HG02763 (cell line): Measurements from ENCODE around the gene CHTF18.
"Not testable (repeated sequence)": the region's sequence is repeated elsewhere in the genome, so short reads cannot be mapped to it uniquely, and the experiment has no call there.

ENCODE experiments used
- ATAC-seq: cut with Tn5 transposase; IDR thresholded peaks from one replicate; pipeline ENCODE4 v1.9.1; 2021; ENCODE audit warnings: mild to moderate bottlenecking, moderate library complexity; ENCODE audit not compliant: unreplicated experiment

Gene CHTF18

DNA sequence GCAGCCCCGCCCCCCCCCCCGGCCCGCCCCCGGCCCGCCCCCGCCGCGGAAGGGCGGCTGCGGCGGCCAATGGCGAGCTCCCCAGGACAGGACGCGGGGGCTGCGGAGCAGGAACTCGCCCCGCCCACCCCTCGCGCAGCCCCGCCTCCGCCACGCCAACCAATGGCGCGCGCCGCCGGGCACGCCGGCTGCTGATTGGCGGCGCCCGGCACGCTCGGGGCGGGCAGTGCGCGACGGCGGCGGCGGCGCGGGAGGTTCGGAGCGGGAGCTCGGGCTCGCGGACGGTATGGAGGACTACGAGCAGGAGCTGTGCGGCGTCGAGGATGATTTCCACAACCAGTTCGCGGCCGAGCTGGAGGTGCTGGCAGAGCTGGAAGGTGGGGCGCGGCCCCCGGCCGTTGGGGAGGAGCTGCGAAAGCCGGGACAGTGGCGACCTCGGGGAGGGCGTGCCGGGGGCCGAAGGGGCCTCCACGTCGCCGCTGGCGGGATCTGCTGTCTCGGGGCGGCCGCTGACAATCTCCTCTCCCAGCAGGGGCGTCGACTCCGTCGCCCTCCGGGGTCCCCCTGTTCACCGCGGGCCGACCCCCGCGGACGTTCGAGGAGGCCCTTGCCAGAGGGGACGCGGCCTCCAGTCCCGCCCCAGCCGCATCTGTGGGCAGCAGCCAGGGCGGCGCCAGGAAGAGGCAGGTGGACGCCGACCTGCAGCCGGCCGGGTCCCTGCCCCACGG is at the start of gene CHTF18:
Gene CHTF18 (plus strand): TSS at position 222 of the 728 bp plus-strand sequence. CDS start 65 bp downstream, at position 287.
- peak; percentile 83 for ATAC-seq

DNA sequence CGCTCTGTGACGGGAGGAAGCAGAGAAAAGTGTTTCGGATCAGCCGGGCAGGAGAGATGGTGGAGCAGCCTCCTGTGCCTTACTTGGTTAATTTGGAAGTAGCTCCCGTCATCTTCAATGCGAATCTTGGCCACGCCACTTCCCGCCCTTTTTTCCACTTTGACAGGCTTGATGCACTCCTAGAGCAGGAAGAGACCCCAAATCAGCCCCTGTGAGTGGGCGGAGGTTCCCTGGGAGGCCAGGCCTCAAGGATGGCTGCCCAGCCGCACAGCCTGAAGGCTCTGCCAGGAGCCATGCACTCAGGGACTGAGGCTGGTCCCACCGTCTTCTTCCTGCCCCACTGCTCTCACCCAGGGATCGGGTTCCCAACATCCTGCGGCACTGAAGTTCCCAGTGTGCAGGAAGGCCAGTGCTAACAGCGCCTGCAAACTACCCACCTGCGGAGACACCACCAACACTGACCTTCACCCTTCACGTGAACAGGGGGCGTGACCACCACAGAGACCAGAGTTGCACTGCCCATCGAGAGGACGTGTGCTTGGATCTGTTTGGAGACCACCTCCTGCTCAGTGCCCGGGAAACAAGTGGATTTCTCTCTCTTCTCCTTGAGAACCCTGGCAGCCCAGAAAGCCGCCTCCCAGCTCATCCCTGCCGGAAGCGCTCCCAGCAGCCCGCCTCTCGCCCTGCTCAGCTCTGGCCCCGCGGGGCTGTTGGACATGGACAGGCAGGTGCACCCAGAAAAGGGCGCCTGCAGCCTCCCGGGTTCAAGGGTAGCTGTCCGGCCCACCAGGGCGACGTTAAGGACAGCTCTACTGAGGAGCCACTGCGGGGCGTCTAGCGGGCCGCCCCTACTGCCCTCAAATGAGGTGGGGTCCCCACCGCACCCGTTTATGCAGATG is 48.6 kb upstream of the CHTF18 start:
- ATAC-seq = no peak

DNA sequence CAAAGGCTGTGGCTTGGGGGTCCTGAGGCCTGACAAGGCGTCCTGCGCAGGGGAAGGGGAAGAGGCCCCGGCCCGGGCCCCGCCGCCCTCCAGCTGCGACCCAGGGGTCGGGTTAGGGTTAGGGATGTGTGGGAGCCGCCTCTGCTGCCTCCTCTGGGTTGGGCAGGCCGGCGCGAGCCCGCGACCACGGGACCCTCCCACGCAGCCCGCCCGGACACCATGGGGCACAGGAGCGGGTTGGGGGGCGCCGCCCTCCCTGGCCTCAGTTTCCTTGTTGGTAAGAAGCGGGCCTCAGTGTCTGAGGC is 48.0 kb upstream of the CHTF18 start:
- ATAC-seq = peak; percentile 2

DNA sequence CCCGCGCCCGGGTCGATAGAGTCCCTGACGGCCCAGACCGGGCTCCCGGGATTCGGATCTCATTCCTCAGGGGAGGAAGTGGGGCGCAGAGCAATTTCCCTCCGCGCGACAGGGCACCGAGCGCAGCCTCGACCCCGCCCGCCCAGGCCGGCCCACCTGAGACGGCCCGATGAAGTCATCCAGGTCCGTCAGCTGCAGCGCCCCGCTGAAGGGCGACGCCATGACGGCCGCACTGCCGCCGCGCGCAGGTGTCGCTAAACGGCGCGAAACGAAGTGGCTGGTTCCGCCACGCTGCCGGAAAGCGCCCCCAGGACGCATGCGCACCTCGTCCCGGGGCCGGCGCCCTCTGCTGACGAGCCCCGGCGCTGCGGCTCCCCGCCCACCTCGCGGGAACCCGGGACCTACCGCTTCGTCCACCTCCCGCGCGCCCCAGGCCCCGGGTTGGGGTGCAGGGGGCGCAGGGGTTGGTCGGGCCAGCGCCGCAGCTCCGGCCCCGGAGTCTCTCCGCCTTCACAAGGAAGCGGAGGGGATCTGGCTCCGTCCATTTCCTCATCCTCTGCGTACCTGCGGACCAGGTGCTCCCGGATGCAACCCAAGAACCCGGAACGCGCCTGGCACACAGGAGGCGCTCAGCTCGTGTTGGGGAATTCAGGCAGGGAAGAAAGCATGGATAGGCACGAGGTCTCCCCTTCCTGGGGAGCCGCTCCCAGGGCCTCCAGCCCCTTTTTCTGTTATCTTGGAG is 47.5 kb upstream of the CHTF18 start, which contains the start of gene CIAO3:
Gene CIAO3 (minus strand): TSS at position 234 of the 742 bp plus-strand sequence. CDS start 12 bp downstream, at position 222.
- ATAC-seq = peak; percentile 71

DNA sequence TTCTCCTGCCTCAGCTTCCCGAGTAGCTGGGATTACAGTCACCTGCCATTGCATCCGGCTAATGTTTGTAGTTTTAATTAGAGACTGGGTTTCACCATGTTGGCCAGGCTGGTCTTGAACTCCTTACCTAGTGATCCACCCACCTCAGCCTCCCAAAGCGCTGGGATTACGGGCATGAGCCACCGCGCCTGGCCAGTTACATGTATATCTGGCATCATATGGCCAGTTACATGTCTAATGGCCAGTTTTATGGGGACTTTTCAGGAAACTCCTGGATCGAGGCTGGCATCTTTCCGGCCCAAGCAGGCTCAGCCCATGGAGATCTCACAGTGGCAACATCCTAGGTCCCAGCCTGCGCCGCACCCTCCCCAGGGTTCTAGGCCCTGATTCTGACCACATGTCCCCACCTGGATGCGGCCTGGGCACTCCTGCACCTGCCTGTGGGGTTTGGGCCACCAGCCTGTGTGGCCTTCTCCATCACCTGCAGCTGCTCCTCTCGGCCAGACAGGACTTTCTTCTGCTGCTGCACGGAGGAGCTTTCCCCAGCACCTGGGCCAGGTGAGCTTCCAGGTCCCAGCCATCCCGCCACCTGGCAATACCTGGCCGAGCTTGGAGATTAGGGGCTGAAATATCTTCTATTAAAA is 46.3 kb upstream of the CHTF18 start:
- no peak for ATAC-seq

DNA sequence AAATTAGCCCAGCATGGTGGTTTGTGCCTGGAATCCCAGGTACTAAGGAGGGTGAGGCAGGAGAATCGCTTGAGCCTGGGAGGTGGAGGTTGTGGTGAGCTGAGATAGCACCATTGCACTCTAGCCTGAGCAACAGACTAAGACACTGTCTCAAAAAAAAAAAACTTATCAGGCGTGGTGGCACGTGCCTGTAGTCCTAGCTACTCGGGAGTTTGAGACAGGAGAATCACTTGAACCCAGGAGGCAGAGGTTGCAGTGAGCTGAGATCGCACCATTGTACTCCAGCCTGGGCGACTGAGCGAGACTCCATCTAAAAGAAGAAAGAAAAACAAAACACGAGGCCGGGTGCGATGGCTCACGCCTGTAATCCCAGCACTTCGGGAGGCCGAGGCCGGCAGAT is 45.5 kb upstream of the CHTF18 start:
- not testable (repeated sequence) for ATAC-seq

DNA sequence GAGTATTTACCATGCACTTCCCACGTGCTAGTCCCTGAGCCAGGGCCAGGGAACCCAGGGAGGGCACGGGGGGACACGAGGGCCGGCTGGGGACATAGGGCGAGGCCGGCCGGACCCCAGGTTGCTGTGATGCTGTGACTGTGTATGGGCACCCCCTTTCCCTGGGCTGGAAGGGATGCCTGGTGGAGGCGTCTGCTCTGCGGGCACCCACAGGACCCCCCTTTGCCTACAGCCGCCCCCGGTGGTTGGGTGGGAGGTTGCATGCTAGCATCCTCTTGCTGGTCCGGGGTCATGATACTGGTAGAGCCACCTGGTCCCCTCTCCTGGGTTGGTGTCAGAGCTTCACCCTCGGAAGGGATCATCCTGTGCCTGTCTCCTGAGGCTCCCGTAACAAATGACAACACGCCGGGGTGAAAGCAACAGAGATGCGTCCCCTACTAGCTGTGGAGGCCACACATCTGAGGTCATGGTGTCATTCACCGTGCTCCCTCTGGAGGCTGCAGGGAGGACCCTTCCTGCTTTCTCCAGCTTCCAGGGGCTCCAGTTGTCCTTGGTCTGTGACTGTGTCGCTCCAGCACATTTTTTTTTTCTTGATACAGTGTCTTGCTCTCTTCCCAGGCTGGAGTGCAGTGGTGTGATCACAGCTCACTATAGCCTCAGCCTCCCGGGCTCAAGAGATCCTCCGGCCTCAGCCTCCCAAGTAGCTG is 44.5 kb upstream of the CHTF18 start:
- ATAC-seq = no peak

DNA sequence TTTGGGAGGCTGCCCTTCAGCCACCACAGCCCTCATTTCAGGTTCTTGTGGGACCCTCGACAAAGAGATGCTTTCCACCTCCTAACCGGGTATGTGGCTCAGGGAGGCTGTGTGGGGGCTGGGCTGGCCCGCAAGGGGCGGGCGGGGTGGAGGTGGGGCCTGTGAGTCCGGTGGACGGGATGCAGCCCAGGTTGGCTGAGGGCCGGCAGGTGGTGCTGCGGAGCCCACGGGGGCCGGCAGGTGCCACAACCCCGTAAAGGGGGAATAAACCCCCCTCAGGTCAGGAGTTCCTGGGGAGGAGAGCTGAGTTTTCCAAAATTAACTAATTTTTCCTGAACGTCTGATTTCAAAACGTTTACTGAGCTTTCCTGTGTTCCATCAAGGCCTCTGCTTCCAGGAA is 42.7 kb upstream of the CHTF18 start:
- no peak for ATAC-seq

DNA sequence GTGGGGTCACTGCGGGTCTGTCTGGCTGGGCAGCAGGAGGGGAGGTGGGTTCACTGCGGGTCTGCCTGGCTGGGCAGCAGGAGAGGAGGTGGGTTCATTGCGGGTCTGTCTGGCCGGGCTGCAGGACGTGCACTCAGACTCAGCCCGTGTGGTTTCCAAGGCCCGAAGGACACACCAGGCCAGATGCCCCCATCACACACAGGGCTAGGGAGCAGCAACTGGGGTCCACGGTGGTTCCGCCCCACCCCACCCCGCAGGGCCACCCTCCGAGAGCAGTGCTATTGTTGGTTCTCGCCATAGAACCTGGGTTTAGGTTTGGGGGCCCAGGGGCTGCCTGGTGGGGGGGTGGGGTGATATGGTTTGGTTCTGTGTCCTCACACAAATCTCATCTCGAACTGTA is 41.8 kb upstream of the CHTF18 start:
- no peak for ATAC-seq

DNA sequence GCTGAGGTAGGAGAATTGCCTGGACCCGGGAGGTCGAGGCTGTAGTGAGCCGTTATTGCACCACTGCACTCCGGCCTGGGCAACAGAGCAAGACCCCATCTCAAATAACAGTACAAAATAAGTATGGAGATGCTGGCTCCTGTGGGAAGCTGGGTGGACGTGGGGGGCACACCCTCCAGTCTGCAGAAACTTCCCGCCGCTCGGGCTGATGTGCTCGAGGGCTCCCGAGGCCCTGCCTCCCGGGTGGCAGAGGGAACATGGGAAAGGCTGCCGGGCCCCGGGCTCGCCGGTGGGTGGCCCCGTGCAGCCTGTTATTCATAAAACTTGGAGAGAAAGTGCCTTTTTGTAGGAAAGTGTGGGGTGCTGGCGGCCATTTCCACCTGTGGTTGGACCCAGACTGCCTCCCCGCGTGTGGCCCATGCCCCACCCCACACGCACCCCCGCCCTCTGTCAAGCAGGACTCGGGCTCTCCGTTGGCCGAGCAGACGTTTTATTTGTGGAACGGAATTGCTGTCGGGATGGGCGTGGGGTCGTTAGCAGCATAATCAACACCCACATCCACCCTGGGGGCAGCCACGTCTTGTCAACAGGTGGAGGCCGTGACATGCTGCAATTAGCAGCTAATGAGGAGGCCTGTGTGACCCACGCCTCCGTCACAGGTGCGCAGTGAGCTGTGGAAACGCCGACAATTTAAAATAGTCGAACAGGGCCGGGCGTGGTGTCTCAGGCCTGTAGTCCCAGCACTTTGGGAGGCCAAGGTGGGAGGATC is 40.3 kb upstream of the CHTF18 start:
- ATAC-seq = no peak

DNA sequence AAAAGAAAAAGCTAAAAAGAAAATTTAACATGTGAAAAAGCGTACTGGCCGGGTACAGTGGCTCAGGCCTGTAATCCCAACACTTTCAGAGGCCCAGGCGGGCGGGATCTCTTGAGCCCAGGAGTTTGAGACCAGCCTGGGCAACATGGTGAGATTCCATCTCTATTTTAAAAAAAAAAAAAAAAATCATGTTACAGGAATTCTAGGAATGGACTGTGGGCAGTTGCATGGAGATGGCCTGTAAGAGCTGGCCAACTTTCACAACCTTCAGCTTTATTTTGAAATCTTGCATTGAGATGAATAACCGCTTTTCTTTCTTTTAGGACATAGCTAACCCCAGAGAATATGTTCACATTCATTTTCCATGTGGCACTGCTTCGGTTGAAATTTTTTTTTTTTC is 39.4 kb upstream of the CHTF18 start:
- no peak for ATAC-seq

DNA sequence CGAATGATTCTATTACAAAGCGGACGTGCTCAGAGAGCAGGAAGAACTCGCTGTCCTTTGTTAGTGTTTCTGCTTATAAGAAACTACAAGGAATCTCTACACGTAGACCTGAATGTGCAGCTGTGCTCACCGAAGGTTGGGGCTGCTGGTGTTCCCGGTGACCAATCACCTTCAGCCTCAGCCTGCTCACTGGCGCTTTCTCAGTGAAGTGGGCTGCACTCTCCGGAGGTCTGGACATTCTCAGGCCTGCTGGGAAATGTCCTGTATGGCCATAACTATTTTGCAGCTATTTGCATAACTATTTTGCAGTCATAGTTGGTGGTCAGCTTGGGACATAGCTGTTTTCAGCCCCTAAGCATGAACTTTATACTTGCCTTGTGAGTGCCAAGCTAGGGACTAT is 37.9 kb upstream of the CHTF18 start:
- no peak for ATAC-seq

DNA sequence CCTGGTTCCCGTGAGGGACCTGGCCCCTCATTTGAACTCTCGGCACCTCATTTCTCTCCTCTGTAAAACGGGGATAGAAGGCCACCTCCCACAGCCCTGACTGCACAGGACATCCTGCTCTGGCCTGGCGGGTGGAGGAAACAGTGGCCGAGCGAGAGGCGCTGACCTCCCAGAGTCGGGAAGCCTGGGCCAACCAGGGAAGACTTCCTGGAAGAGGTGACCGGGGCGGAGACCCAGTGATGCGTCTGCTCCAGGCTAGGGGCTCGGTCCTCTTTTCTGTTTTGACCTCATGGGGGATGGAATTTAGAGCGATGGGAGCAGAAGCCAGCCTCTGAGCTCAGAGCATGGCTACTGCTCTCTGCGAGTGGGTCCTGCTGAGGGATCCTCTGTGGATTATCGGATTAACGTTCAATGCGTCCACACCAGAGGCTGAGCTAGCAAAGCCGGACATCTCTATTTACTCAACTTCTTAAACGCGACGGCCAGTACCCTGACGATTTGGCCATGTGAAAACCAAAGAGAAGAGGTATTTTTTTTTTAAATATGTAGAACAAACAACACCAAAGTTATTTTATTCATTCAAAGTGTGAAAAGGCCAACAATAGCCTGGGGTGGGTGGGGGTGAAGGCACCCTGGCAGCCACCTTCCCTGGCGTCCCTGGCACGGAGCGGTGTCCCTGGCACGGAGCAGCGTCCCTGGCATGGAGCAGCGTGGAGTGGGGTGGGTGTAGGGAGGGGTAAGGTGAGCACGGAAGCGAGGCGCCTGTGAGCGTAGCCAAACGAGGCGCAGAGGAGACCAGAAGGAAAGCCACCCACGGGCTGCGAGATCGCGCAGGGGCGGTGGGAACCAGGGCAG is 37.0 kb upstream of the CHTF18 start:
- no peak for ATAC-seq

DNA sequence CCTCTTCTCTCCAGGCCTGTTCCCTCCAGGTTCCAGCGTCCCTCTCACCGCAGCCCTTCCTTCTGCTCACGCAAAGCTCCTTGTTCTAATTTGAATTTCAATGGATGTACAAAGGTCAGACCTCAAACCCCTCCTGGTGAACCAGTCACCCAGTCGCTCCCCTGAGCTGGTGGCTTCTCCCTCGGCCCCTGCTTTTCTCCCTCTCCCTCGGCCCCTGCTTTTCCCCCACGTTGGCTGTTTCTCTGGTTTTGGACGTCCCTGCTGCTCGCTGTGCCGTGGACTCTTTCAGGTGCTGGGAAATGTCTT is 36.5 kb upstream of the CHTF18 start:
- no peak for ATAC-seq

DNA sequence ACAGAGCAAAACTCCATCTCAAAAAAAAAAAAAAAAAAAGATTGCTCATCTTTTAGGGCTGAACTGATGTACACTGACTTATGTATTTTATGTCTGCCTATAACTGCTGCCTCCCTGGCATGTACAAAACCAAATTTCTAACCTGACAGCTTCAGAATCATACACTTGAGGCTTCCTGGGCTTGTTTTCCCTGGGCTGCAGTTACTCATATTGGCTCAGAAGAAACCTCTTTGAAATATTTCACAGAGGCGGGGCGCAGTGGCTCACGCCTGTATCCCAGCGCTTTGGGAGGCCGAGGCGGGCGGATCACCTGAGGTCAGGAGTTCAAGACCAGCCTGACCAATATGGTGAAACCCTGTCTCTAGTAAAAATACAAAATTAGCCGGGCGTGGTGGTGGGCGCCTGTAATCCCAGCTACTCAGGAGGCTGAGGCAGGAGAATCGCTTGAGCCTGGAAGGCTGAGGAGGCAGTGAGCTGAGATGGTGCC is 34.3 kb upstream of the CHTF18 start:
- not testable (repeated sequence) for ATAC-seq

DNA sequence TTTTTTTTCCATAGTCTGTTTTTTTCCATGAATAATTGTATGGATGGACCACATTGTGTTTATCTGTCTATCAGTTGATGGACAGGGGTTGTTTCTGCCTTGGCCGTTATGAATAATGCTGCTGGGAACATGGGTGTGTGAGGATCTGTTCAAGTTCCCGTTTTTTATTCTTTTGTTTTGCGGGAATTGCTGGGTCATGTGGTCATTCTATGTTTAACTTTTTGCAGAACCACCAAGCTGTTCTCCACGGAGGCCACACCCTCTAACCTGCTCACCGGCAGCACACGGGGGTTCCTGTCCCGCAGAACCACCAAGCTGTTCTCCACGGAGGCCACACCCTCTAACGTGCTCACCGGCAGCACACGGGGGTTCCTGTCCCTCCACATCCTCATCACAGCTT is 33.8 kb upstream of the CHTF18 start:
- no peak for ATAC-seq

DNA sequence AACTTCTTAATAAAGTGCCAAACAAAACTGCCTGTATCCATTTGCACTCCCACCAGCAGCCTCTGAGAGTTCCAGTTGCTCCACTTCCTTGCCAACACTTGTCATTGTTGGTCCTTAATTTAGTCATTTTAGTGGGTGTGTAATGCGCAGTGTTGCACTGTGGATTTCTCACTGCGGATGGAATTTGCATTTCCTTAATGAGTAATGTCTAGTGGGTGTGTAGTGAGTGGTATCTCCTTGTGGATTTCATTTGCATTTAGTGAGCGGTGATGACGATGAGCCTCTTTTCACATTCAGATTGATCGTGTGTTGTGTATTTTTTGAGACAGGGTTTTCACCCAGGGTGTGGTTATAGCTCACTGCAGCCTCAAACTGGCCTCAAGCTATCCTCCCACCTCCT is 32.0 kb upstream of the CHTF18 start:
- ATAC-seq = no peak

DNA sequence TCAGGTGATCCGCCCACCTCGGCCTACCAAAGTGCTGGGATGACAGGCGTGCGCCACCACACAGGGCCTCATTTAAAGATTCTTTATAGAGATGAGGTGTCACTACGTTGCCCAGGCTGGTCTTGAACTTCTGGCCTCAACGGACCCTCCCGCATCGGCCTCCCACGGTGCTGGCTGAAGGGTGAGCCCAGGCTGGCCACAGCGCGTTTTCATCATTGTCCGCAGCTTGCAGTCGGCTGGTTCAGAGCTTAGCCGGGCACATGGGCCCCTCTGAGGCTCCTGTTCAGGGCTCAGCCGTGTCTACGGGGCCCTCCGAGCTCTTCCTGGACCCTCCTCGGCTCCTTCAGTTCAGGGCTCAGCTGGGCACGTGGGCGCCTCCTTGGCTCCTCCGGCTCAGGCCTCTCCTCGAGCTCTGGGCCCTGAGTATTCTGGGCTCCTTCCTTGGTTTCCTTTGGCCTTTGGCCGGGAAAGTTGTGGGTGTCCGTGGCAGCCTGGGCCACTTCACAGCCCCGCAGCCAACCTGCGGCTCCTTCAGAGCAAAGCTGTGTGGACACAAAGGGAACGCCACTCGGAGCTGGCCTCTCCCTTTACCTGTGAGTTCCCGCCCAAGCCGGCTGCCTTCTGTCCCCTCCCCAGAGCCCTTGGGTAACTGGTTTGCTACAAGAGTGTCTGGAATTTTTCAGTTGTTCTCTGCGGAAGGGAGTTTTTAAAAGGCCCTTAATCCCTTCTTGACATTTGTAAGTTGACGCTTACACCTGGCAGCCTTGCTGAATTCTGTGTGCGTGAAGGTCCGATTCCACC is 29.1 kb upstream of the CHTF18 start:
- no peak for ATAC-seq
